Measurements from ENCODE around the gene TRAF5.
"Not testable (repeated sequence)": the region's sequence is repeated elsewhere in the genome, so short reads cannot be mapped to it uniquely, and the experiment has no call there.

The TRAF5 gene

DNA sequence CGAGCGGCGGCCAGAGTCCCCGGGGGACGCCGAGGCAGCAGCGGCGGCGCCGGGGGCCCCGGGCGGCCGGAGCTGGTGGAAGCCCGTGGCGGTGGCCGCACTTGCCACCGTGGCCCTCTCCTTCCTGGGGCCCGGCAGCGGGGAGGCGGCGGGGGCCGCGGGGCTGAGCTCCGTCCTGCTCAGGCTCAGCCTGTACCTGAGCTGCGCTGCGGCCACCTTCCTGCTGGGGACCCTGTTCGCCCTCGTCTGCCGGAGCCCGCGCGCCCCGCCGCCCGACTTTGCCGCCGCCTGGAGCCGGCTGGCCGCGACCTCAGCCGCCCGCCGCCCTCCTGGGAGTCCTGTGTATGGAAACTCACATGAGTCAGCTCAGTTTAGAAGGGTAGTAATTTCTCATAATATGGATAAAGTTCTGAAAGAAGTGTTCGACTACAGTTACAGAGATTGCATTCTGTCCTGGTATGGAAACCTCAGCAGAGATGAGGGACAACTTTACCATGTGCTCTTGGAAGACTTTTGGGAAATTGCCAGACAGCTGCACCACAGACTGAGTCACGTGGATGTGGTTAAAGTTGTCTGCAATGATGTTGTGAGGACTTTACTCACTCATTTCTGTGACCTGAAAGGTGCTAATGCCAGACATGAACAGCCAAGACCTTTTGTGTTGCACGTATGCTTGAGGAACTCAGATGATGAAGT, 90.1 kb downstream of the TRAF5 start:
- peak overlapping the region; percentile 72 to 89 for H3K27ac Mint-ChIP-seq
- not testable (repeated sequence) for H3K27me3 Mint-ChIP-seq; H3K36me3 Mint-ChIP-seq (ENCODE audit: insufficient read depth); H3K9me3 Mint-ChIP-seq
- ATAC-seq (replicated peaks) = peak; percentile 69
- DNase-seq = peak; percentile 35 to 41 (median 38)
- H3K4me3 Mint-ChIP-seq = peak overlapping the region; percentile 73 to 81
- H3K4me1 Mint-ChIP-seq (ENCODE audit: low read depth in 2 of 2) = peaks cover 9 to 22% of the 10 kb centered on the region in 2 donors

DNA sequence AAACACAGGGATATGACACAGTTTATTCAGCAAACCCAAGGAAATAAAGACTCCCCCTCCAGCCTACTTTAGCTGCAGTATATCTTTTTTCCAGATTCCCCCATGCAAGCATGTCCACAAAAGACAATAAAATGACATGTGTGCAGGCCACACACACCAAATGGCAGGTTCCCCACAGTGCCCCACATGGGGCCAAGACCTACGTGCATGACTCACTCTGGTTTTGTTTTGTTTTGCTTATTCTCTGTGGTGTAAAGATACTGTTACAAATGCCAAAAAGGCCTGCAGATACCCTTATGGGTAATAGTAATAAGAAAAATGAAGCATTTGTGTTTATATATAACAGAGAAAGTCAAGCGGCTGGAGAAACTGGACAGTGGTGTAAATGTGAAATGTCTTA, 93.8 kb downstream of the TRAF5 start:
- no peaks in the 10 kb centered on the region for H3K9me3 Mint-ChIP-seq
- H3K27ac Mint-ChIP-seq = no peak overlapping the region
- DNase-seq = no peak
- H3K4me3 Mint-ChIP-seq = no peak overlapping the region
- ATAC-seq (replicated peaks) = no peak
- H3K27me3 Mint-ChIP-seq = no peaks in the 10 kb centered on the region
- no peaks in the 10 kb centered on the region for H3K36me3 Mint-ChIP-seq (ENCODE audit: insufficient read depth)
- H3K4me1 Mint-ChIP-seq (ENCODE audit: low read depth in 2 of 2) = peaks cover 9 to 22% of the 10 kb centered on the region in 2 donors

DNA sequence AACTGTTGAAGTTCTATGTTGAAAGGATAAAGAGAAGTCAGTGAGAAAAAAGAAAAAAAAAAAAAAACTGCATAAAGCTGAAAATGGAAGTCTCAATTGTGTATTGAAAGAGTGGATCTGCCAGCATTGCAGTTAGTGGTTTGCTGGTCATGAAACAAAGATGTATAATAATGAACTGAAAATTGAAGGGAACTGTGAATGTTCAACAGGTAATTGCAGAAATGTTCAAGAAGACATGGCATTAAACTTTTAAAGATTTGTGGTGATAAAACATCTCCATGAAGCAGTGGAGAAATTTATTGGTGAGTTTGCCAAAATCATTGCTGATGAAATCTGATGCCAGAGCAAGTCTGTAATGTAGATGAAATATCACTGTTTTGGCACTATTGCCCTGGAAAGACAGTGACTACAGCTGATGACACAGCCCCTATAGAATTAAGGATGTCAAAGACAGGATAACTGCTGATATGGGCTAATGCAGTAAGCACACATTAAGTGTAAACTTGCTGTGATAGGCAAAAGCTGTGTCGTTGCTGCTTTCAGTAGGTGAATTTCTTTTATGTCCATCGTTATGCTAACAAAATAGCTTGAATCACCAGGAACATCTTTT, 94.3 kb downstream of the TRAF5 start:
- DNase-seq = no peak

DNA sequence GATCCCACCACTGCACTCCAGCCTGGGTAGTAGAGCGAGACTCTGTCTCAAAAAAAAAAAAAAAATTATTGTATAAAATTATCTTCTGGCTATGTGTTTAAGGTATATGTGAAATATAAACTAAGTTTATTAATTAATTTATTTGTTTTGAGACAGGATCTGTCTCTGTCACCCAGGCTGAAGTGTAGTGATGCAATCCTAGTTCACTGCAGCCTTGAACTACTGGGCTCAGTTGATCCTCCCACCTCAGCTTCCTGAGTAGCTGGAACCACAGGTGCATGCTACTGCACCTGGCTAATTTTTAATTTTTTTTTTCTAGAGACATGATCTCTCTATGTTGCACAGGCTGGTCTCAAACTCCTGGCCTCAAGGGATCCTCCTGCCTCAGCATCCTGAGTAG, 97.4 kb downstream of the TRAF5 start:
- peaks cover 0 to 9% of the 10 kb centered on the region in 2 donors for H3K4me1 Mint-ChIP-seq (ENCODE audit: low read depth in 2 of 2)
- H3K36me3 Mint-ChIP-seq (ENCODE audit: insufficient read depth) = no peaks in the 10 kb centered on the region
- no peak overlapping the region for H3K4me3 Mint-ChIP-seq
- H3K27ac Mint-ChIP-seq = no peak overlapping the region
- DNase-seq = no peak
- no peaks in the 10 kb centered on the region for H3K9me3 Mint-ChIP-seq
- H3K27me3 Mint-ChIP-seq = no peaks in the 10 kb centered on the region
- ATAC-seq (replicated peaks) = no peak

More for the DNA sequence above, 94.3 kb downstream of the TRAF5 start:
- peaks cover 9 to 19% of the 10 kb centered on the region in 2 donors for H3K4me1 Mint-ChIP-seq (ENCODE audit: low read depth in 2 of 2)
- H3K9me3 Mint-ChIP-seq = no peaks in the 10 kb centered on the region
- no peak overlapping the region for H3K27ac Mint-ChIP-seq
- no peak overlapping the region for H3K4me3 Mint-ChIP-seq
- H3K36me3 Mint-ChIP-seq (ENCODE audit: insufficient read depth) = no peaks in the 10 kb centered on the region
- H3K27me3 Mint-ChIP-seq = no peaks in the 10 kb centered on the region
- no peak for ATAC-seq (replicated peaks)
